Duodenal mucosa (tissue), 2 donors: Measurements from ENCODE around the gene ST6GAL1.

ENCODE experiments used
- H3K27ac ChIP-seq: one replicate; pipeline ENCODE4 v1.7.0; 2013; ENCODE audit warnings: low read depth, low read length
- H3K27me3 ChIP-seq, 2 donors: one replicate each; pipeline ENCODE4 v1.7.0; 2013; ENCODE audit warnings: low read length in 2 of 2, control low read depth in 1 of 2; ENCODE audit not compliant: insufficient read depth in 2 of 2, control insufficient read depth in 1 of 2
- H3K36me3 ChIP-seq, 2 donors: one replicate each; pipeline ENCODE4 v1.7.0; 2013; ENCODE audit warnings: low read length in 2 of 2, control low read depth in 1 of 2; ENCODE audit not compliant: insufficient read depth in 2 of 2, control insufficient read depth in 1 of 2
- H3K4me1 ChIP-seq, 2 donors: one replicate each; pipeline ENCODE4 v1.7.0; 2013; ENCODE audit warnings: low read length in 2 of 2, control low read depth in 1 of 2; ENCODE audit not compliant: insufficient read depth in 2 of 2, control insufficient read depth in 1 of 2
- H3K4me3 ChIP-seq, 2 donors: one replicate each; pipeline ENCODE4 v1.7.0; 2013; ENCODE audit warnings: low read length in 2 of 2, low read depth in 1 of 2
- H3K9ac ChIP-seq, 2 donors: one replicate each; pipeline ENCODE4 v1.7.0; 2013; ENCODE audit warnings: low read length in 2 of 2, low read depth in 1 of 2
- H3K9me3 ChIP-seq, 2 donors: one replicate each; pipeline ENCODE4 v1.7.0; 2013; ENCODE audit warnings: low read length in 2 of 2, control low read depth in 1 of 2; ENCODE audit not compliant: control insufficient read depth in 1 of 2

Gene ST6GAL1

GRCh38 chr3:187084580-187084979, 154.3 kb downstream of the ST6GAL1 start:
- H3K27ac ChIP-seq: no peak overlapping the region
- H3K27me3 ChIP-seq: no peaks in the 10 kb centered on the region
- peaks cover 3 to 11% of the 10 kb centered on the region in 2 donors for H3K9me3 ChIP-seq
- H3K4me3 ChIP-seq: no peak overlapping the region
- no peaks in the 10 kb centered on the region for H3K4me1 ChIP-seq
- H3K36me3 ChIP-seq: no peaks in the 10 kb centered on the region
- H3K9ac ChIP-seq: no peak overlapping the region

- no peaks in the 10 kb centered on the region for H3K36me3 ChIP-seq
- no peak overlapping the region for H3K9ac ChIP-seq
- no peaks in the 10 kb centered on the region for H3K27me3 ChIP-seq
- H3K27ac ChIP-seq: no peak overlapping the region
- H3K4me3 ChIP-seq: no peak overlapping the region
- H3K9me3 ChIP-seq: peaks cover 3 to 11% of the 10 kb centered on the region in 2 donors
- no peaks in the 10 kb centered on the region for H3K4me1 ChIP-seq
These were observed 154.8 kb downstream of the ST6GAL1 start for GRCh38 chr3:187085021-187085666.

- peaks cover 3 to 11% of the 10 kb centered on the region in 2 donors for H3K9me3 ChIP-seq
- H3K27ac ChIP-seq: no peak overlapping the region
- no peaks in the 10 kb centered on the region for H3K4me1 ChIP-seq
- no peak overlapping the region for H3K4me3 ChIP-seq
- H3K9ac ChIP-seq: no peak overlapping the region
- H3K36me3 ChIP-seq: no peaks in the 10 kb centered on the region
- no peaks in the 10 kb centered on the region for H3K27me3 ChIP-seq
These were observed 155.6 kb downstream of the ST6GAL1 start for GRCh38 chr3:187085933-187086332.

GRCh38 chr3:187086831-187087230, 156.5 kb downstream of the ST6GAL1 start:
- H3K27me3 ChIP-seq: no peaks in the 10 kb centered on the region
- H3K9me3 ChIP-seq: peaks cover 3 to 11% of the 10 kb centered on the region in 2 donors
- no peak overlapping the region for H3K4me3 ChIP-seq
- no peaks in the 10 kb centered on the region for H3K36me3 ChIP-seq
- H3K9ac ChIP-seq: no peak overlapping the region
- no peaks in the 10 kb centered on the region for H3K4me1 ChIP-seq
- H3K27ac ChIP-seq: no peak overlapping the region

GRCh38 chr3:187088701-187089100, 158.4 kb downstream of the ST6GAL1 start:
- Histone ChIP-seq H3K9me3 (peaks cover 5 to 16% of the 10 kb centered on the region in 2 donors), H3K4me1 (no peaks in the 10 kb centered on the region), H3K27me3 (no peaks in the 10 kb centered on the region), H3K9ac (no peak overlapping the region), H3K36me3 (no peaks in the 10 kb centered on the region), H3K27ac (no peak overlapping the region), H3K4me3 (no peak overlapping the region)

- Histone ChIP-seq H3K27ac (no peak overlapping the region), H3K27me3 (no peaks in the 10 kb centered on the region), H3K4me3 (no peak overlapping the region), H3K9ac (no peak overlapping the region), H3K9me3 (peaks cover 2 to 10% of the 10 kb centered on the region in 2 donors), H3K4me1 (no peaks in the 10 kb centered on the region), H3K36me3 (no peaks in the 10 kb centered on the region)
These were observed 163.0 kb downstream of the ST6GAL1 start for GRCh38 chr3:187093320-187093719.

- no peak overlapping the region for H3K4me3 ChIP-seq
- H3K9ac ChIP-seq: no peak overlapping the region
- no peaks in the 10 kb centered on the region for H3K9me3 ChIP-seq
- no peaks in the 10 kb centered on the region for H3K27me3 ChIP-seq
- H3K4me1 ChIP-seq: peaks cover 8 to 15% of the 10 kb centered on the region in 2 donors
- H3K27ac ChIP-seq: no peak overlapping the region
- no peaks in the 10 kb centered on the region for H3K36me3 ChIP-seq
These were observed 168.7 kb downstream of the ST6GAL1 start for GRCh38 chr3:187098923-187099512.

GRCh38 chr3:187101184-187102072, 171.1 kb downstream of the ST6GAL1 start:
- no peak overlapping the region for H3K27ac ChIP-seq
- H3K27me3 ChIP-seq: no peaks in the 10 kb centered on the region
- no peaks in the 10 kb centered on the region for H3K36me3 ChIP-seq
- H3K4me3 ChIP-seq: peak overlapping the region; percentile 42 to 56
- no peak overlapping the region for H3K9ac ChIP-seq
- peaks cover 8 to 15% of the 10 kb centered on the region in 2 donors for H3K4me1 ChIP-seq
- H3K9me3 ChIP-seq: no peaks in the 10 kb centered on the region

- Histone ChIP-seq H3K4me3 (peak overlapping the region; percentile 42 to 56), H3K27ac (no peak overlapping the region), H3K4me1 (peaks cover 8 to 15% of the 10 kb centered on the region in 2 donors), H3K27me3 (no peaks in the 10 kb centered on the region), H3K9ac (no peak overlapping the region), H3K9me3 (no peaks in the 10 kb centered on the region), H3K36me3 (no peaks in the 10 kb centered on the region)
These were observed 171.8 kb downstream of the ST6GAL1 start for GRCh38 chr3:187102073-187102634.

GRCh38 chr3:187103251-187103650, 172.9 kb downstream of the ST6GAL1 start:
- no peak overlapping the region for H3K9ac ChIP-seq
- H3K9me3 ChIP-seq: no peaks in the 10 kb centered on the region
- H3K4me3 ChIP-seq: no peak overlapping the region
- peaks cover 8 to 15% of the 10 kb centered on the region in 2 donors for H3K4me1 ChIP-seq
- no peaks in the 10 kb centered on the region for H3K27me3 ChIP-seq
- H3K36me3 ChIP-seq: no peaks in the 10 kb centered on the region
- H3K27ac ChIP-seq: no peak overlapping the region
